Prostate gland (tissue), 2 donors: ENCODE measurements around the gene AAMP.

Experiments used
- POLR2AphosphoS5 ChIP-seq: sonication (generic); formaldehyde crosslinking; IDR thresholded peaks from one replicate; pipeline ENCODE4 v1.6.1; 2017; ENCODE audit warnings: antibody characterized with exemption
- TF ChIP-seq, protein P1 (sequence below), 4 experiments: fragments of 200-600 bp in 2 of 4; fragments of 450-650 bp in 2 of 4; sonication (generic) in 2 of 4; IDR thresholded peaks; 1 replicate in 3 of 4; 2 replicates in 1 of 4; pipeline ENCODE4 v1.5.1; 2016 to 2019; ENCODE audit warnings: antibody characterized with exemption in 4 of 4, mild to moderate bottlenecking in 2 of 4, moderate library complexity in 2 of 4

DNA sequence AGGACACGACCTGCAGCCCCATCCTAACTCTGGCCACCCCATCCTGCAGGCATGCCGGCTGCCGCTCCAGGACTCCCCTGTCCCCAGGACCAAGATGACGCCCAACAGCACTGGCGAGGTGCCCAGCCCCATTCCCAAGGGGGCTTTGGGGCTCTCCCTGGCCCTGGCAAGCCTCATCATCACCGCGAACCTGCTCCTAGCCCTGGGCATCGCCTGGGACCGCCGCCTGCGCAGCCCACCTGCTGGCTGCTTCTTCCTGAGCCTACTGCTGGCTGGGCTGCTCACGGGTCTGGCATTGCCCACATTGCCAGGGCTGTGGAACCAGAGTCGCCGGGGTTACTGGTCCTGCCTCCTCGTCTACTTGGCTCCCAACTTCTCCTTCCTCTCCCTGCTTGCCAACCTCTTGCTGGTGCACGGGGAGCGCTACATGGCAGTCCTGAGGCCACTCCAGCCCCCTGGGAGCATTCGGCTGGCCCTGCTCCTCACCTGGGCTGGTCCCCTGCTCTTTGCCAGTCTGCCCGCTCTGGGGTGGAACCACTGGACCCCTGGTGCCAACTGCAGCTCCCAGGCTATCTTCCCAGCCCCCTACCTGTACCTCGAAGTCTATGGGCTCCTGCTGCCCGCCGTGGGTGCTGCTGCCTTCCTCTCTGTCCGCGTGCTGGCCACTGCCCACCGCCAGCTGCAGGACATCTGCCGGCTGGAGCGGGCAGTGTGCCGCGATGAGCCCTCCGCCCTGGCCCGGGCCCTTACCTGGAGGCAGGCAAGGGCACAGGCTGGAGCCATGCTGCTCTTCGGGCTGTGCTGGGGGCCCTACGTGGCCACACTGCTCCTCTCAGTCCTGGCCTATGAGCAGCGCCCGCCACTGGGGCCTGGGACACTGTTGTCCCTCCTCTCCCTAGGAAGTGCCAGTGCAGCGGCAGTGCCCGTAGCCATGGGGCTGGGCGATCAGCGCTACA lies 7.0 kb downstream of the AAMP start:
- TF ChIP-seq POLR2AphosphoS5, result no peak
- TF ChIP-seq, protein P1, sequence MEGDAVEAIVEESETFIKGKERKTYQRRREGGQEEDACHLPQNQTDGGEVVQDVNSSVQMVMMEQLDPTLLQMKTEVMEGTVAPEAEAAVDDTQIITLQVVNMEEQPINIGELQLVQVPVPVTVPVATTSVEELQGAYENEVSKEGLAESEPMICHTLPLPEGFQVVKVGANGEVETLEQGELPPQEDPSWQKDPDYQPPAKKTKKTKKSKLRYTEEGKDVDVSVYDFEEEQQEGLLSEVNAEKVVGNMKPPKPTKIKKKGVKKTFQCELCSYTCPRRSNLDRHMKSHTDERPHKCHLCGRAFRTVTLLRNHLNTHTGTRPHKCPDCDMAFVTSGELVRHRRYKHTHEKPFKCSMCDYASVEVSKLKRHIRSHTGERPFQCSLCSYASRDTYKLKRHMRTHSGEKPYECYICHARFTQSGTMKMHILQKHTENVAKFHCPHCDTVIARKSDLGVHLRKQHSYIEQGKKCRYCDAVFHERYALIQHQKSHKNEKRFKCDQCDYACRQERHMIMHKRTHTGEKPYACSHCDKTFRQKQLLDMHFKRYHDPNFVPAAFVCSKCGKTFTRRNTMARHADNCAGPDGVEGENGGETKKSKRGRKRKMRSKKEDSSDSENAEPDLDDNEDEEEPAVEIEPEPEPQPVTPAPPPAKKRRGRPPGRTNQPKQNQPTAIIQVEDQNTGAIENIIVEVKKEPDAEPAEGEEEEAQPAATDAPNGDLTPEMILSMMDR (IDR thresholded peaks at IDR 0.05), result no peak
